GM19452 (cell line): Measurements from ENCODE around the gene OXCT2.

ENCODE experiments used
- ATAC-seq: cut with Tn5 transposase; IDR thresholded peaks from one replicate; pipeline ENCODE4 v1.9.1; 2021; ENCODE audit not compliant: unreplicated experiment

OXCT2 gene

GRCh38 chr1:39771022-39771532, at the start of gene OXCT2:
Gene OXCT2, minus strand, starts transcription at chr1:39771348. Its CDS starts 93 bp downstream, at chr1:39771255.
- ATAC-seq, result peak; percentile 50

- ATAC-seq, result no peak
These were observed 48.1 kb upstream of the OXCT2 start for GRCh38 chr1:39819091-39819812.

- ATAC-seq, result no peak
These were observed 47.3 kb upstream of the OXCT2 start for GRCh38 chr1:39818482-39818881.

- peak; percentile 86 for ATAC-seq
These were observed 46.2 kb upstream of the OXCT2 start for GRCh38 chr1:39817091-39817932.

GRCh38 chr1:39816415-39817090, 45.4 kb upstream of the OXCT2 start:
- ATAC-seq, result peak; percentile 53

- no peak for ATAC-seq
These were observed 41.8 kb upstream of the OXCT2 start for GRCh38 chr1:39812913-39813312.

GRCh38 chr1:39808784-39809517, 37.8 kb upstream of the OXCT2 start:
- no peak for ATAC-seq

GRCh38 chr1:39805385-39805784, 34.2 kb upstream of the OXCT2 start:
- no peak for ATAC-seq

- no peak for ATAC-seq
These were observed 31.5 kb upstream of the OXCT2 start for GRCh38 chr1:39802496-39803260.

GRCh38 chr1:39800471-39800835, 29.3 kb upstream of the OXCT2 start:
- ATAC-seq, result no peak

GRCh38 chr1:39799770-39800470, 28.8 kb upstream of the OXCT2 start:
- ATAC-seq, result peak; percentile 35

GRCh38 chr1:39798859-39799769, 28.0 kb upstream of the OXCT2 start:
- peak; percentile 89 for ATAC-seq

- no peak for ATAC-seq
These were observed 24.5 kb upstream of the OXCT2 start for GRCh38 chr1:39795651-39796050.

GRCh38 chr1:39791838-39792237, 20.7 kb upstream of the OXCT2 start:
- no peak for ATAC-seq

- no peak for ATAC-seq
These were observed 18.5 kb upstream of the OXCT2 start for GRCh38 chr1:39789571-39790110.

- ATAC-seq, result no peak
These were observed 17.8 kb upstream of the OXCT2 start, which contains the start of gene BMP8B for GRCh38 chr1:39788758-39789570. Gene BMP8B, minus strand, starts transcription at chr1:39788865. Its CDS starts 380 bp downstream, at chr1:39788485.

GRCh38 chr1:39788426-39788757, 17.2 kb upstream of the OXCT2 start:
- ATAC-seq, result no peak
